Skeletal muscle tissue (tissue), 4 donors: ENCODE results near the gene MEPCE. TPM values are rescaled to one million over a fixed set of nuclear protein-coding genes. Genes with fewer than 3 reads are reported as not detected.

ENCODE experiments used
- H3K27ac ChIP-seq: one replicate; pipeline ENCODE4 v1.7.0; 2013; ENCODE audit warnings: mild to moderate bottlenecking, low read depth, low read length, inconsistent platforms
- H3K27me3 ChIP-seq, 3 donors: one replicate each; pipeline ENCODE4 v1.7.0; 2013; ENCODE audit warnings: low read length in 3 of 3; ENCODE audit not compliant: control insufficient read depth in 3 of 3, insufficient read depth in 3 of 3
- H3K36me3 ChIP-seq, 3 donors: one replicate each; pipeline ENCODE4 v1.7.0; 2013; ENCODE audit warnings: low read length in 3 of 3; ENCODE audit not compliant: control insufficient read depth in 3 of 3, insufficient read depth in 3 of 3
- H3K4me1 ChIP-seq, 3 donors: one replicate each; pipeline ENCODE4 v1.7.0; 2013; ENCODE audit warnings: low read length in 3 of 3, mild to moderate bottlenecking in 3 of 3; ENCODE audit not compliant: control insufficient read depth in 3 of 3, insufficient read depth in 3 of 3
- H3K4me3 ChIP-seq, 3 donors: one replicate each; pipeline ENCODE4 v1.7.0; 2013; ENCODE audit warnings: low read length in 3 of 3
- H3K9ac ChIP-seq, 3 donors: one replicate each; pipeline ENCODE4 v1.7.0; 2013; ENCODE audit warnings: low read length in 3 of 3, mild to moderate bottlenecking in 3 of 3, moderate library complexity in 2 of 3, low read depth in 1 of 3
- H3K9me3 ChIP-seq, 3 donors: one replicate each; pipeline ENCODE4 v1.7.0; 2013; ENCODE audit warnings: low read length in 3 of 3; ENCODE audit not compliant: control insufficient read depth in 3 of 3
- total RNA-seq: library from RNA; depleted of rRNA; stranded (reverse); fragments of >200 nt; gene quantifications from one replicate; pipeline ENCODE4 v1.2.3, GENCODE V29; 2014
- donor health status: Osteomylitis.

The MEPCE gene
- total RNA-seq, 1 donor from 2014 or later = 30.8 TPM

DNA sequence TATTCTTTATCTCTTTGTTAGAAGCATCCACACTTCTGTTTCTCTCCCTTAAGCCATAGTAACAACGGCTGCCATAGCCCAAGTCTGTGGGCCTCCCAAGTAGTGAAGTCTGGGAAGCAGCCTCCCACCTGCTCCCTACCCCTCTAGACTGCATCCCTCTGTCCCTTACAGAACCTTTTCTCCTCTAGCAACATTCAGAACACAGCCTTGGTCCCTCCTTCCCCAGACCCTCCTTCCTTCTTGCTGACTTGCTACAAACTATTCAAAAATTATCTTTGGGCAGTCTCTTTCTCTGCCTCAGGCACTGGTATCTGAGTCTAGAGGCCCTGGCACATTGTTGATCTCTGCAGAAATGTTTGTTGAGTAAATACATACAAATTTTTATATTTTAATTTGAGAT lies 51.8 kb downstream of the MEPCE start:
- Histone ChIP-seq H3K36me3 (peaks cover under 1 to 3% (median 3%) of the 10 kb centered on the region in 3 donors), H3K4me3 (no peak overlapping the region), H3K27ac (no peak overlapping the region), H3K9ac (no peak overlapping the region), H3K4me1 (peaks cover 21 to 24% (median 22%) of the 10 kb centered on the region in 3 donors), H3K9me3 (no peaks in the 10 kb centered on the region), H3K27me3 (no peaks in the 10 kb centered on the region)

GRCh38 chr7:100482728-100483089 lies 53.1 kb downstream of the MEPCE start:
- H3K9ac ChIP-seq = peak overlapping the region; percentile 20 to 64 (median 50)

DNA sequence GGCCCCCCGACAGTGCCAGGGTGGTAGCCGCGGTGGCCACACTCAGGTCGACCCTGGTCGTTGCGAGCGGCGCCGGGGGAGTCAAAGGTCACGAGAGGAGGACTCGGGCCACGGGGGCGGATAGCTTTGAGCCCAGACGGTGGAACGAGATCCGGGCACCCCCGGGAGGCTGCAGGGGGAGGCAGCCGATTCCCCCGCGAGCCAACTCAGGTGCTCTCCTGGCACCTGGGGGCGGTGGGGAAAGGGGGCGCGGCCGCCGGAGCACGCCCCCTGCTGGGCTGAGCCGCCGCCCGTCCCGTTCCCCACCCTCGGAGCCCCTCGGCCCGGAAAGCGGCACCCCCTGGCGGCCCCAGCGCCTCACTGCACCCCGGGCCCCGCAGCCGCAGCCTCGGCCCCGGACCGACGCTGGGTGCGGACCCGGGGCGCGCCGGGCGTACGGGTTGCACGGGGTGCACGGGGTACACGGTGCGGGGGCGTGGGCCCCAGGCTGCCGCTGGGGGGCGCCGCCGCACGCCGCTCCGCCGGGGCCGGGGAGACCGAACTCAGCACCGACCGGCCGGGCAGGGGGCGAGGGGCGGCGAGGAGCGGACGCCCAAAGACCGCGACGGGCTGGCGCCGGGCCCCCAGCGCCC lies 53.6 kb downstream of the MEPCE start:
- H3K9ac ChIP-seq = peak overlapping the region; percentile 20 to 64 (median 50)
- H3K27ac ChIP-seq = no peak overlapping the region
- H3K4me1 ChIP-seq = peaks cover 11 to 12% (median 11%) of the 10 kb centered on the region in 3 donors
- H3K4me3 ChIP-seq = peak overlapping the region; percentile 30 to 68 (median 62)
- no peaks in the 10 kb centered on the region for H3K36me3 ChIP-seq
- H3K27me3 ChIP-seq = no peaks in the 10 kb centered on the region
- H3K9me3 ChIP-seq = no peaks in the 10 kb centered on the region

More at GRCh38 chr7:100482728-100483089, 53.1 kb downstream of the MEPCE start:
- Histone ChIP-seq H3K36me3 (no peaks in the 10 kb centered on the region), H3K27ac (no peak overlapping the region), H3K4me3 (peak overlapping the region; percentile 30 to 68 (median 62)), H3K27me3 (no peaks in the 10 kb centered on the region), H3K4me1 (peaks cover 11 to 12% (median 11%) of the 10 kb centered on the region in 3 donors), H3K9me3 (no peaks in the 10 kb centered on the region)

Other genes starting within 250 kb of the MEPCE start
- not detected for gene PVRIG, start 209.9 kb upstream of the MEPCE start, total RNA-seq
- not detected for gene SPDYE3, start 122.1 kb upstream of the MEPCE start, total RNA-seq
- 4.2 TPM for gene PILRB, start 71.7 kb upstream of the MEPCE start, total RNA-seq
- 1.6 TPM for gene PILRA, start 56.3 kb upstream of the MEPCE start, total RNA-seq
- gene ZCWPW1, start 1.1 kb upstream of the MEPCE start, total RNA-seq = 3.1 TPM
- 5.2 TPM for gene PPP1R35, start 6.7 kb downstream of the MEPCE start, total RNA-seq
- not detected for gene SPACDR, start 34.4 kb downstream of the MEPCE start, total RNA-seq
- gene TSC22D4, start 49.4 kb downstream of the MEPCE start, total RNA-seq = 13.6 TPM
- 3.1 TPM for gene NYAP1, start 54.1 kb downstream of the MEPCE start, total RNA-seq
- 3.1 TPM for gene AGFG2, start 109.4 kb downstream of the MEPCE start, total RNA-seq
- gene SAP25, start 144.1 kb downstream of the MEPCE start, total RNA-seq = not detected
- gene LRCH4, start 156.3 kb downstream of the MEPCE start, total RNA-seq = 6.3 TPM
- gene FBXO24, start 156.5 kb downstream of the MEPCE start, total RNA-seq = 1.0 TPM
- 91.9 TPM for gene PCOLCE, start 172.5 kb downstream of the MEPCE start, total RNA-seq
- 2.6 TPM for gene MOSPD3, start 182.7 kb downstream of the MEPCE start, total RNA-seq
- 1.0 TPM for gene TFR2, start 211.7 kb downstream of the MEPCE start, total RNA-seq
- gene ACTL6B, start 226.6 kb downstream of the MEPCE start, total RNA-seq = not detected
- 48.5 TPM for gene GNB2, start 243.9 kb downstream of the MEPCE start, total RNA-seq